ENCODE measurements around the gene FABP1. TPM values are rescaled to one million over a fixed set of nuclear protein-coding genes. Genes with fewer than 3 reads are reported as not detected.

FABP1 gene
- total and polyA plus RNA-seq, 7 donors: 0.52 to 4.5 (median 0.89) TPM; not detected in 2

GRCh38 chr2:88129313-88129959, 1.6 kb upstream of the FABP1 start:
- no peaks in the 10 kb centered on the region for H3K4me1 ChIP-seq
- no peak overlapping the region for H3K4me3 ChIP-seq
- intact Hi-C loops (cut with DNase I): no loop called here
- DNase-seq (no peak), ATAC-seq (no peak)
- no peak for TF ChIP-seq CTCF (IDR thresholded peaks at IDR 0.05)
- 92 to 98% (median 93%) methylated on average over 7 of the region's 7 CpGs for WGBS, 3 donors
- no peaks in the 10 kb centered on the region for H3K27me3 ChIP-seq (ENCODE audit: insufficient read depth in 3 of 3, low read length in 2 of 3)
- H3K9me3 ChIP-seq: no peaks in the 10 kb centered on the region
- no peaks in the 10 kb centered on the region for H3K36me3 ChIP-seq (ENCODE audit: insufficient read depth in 1 of 2, low read depth in 1 of 2)
- H3K27ac ChIP-seq: no peak overlapping the region

DNA sequence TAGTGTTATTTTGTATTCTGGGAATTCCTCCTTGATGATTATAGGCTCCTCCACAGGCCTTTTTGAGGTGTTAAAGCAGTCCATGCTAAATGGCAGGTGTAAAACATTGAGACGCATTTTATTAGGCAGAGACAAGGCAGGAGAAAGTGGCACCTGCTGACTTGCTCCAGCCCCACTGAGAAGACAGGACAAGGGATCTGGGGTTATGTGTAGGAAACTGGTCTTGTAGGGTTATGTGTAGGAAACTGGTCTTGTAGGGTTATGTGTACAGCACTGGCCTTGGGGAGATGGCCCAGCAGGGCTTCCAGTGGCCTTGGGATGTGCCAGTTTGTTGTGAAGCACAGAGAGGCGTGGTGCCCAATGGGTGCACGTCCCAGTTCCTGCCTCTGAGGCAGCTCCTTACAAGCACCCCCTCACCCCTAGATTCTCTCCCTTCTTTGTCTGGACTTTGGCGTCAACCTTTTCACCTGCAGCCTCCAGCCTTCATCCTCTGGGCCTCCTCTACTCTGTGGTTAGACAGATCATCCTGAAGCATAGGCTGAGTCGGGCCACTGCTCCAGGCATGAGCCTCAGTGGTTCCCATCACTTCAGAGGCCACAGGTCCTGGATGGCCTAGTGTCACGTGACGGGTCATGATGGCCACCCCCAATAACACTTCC, 921 bp upstream of the FABP1 start:
- 93 to 99% (median 95%) methylated on average over 7 of the region's 7 CpGs for WGBS, 3 donors

GRCh38 chr2:88127638-88127887, 299 bp downstream of the FABP1 start:
- 57 to 58% (median 58%) methylated on average over 1 of the region's 1 CpG for WGBS, 3 donors
- H3K9me3 ChIP-seq: no peaks in the 10 kb centered on the region
- no peak for TF ChIP-seq CTCF (IDR thresholded peaks at IDR 0.05)
- H3K27me3 ChIP-seq (ENCODE audit: insufficient read depth in 3 of 3, low read length in 2 of 3): no peaks in the 10 kb centered on the region
- intact Hi-C loops (cut with DNase I): no loop called here
- H3K36me3 ChIP-seq (ENCODE audit: insufficient read depth in 1 of 2, low read depth in 1 of 2): no peaks in the 10 kb centered on the region
- no peak overlapping the region for H3K4me3 ChIP-seq
- no peak for DNase-seq
- no peaks in the 10 kb centered on the region for H3K4me1 ChIP-seq
- H3K27ac ChIP-seq: no peak overlapping the region
- ATAC-seq: no peak

More for the DNA sequence above, 921 bp upstream of the FABP1 start:
- DNase-seq (no peak), ATAC-seq (no peak)
- no peak for TF ChIP-seq CTCF (IDR thresholded peaks at IDR 0.05)
- H3K9me3 ChIP-seq: no peaks in the 10 kb centered on the region
- H3K27me3 ChIP-seq (ENCODE audit: insufficient read depth in 3 of 3, low read length in 2 of 3): no peaks in the 10 kb centered on the region
- H3K27ac ChIP-seq: no peak overlapping the region
- intact Hi-C loops (cut with DNase I): no loop called here
- H3K4me3 ChIP-seq: no peak overlapping the region
- no peaks in the 10 kb centered on the region for H3K36me3 ChIP-seq (ENCODE audit: insufficient read depth in 1 of 2, low read depth in 1 of 2)
- no peaks in the 10 kb centered on the region for H3K4me1 ChIP-seq

DNA sequence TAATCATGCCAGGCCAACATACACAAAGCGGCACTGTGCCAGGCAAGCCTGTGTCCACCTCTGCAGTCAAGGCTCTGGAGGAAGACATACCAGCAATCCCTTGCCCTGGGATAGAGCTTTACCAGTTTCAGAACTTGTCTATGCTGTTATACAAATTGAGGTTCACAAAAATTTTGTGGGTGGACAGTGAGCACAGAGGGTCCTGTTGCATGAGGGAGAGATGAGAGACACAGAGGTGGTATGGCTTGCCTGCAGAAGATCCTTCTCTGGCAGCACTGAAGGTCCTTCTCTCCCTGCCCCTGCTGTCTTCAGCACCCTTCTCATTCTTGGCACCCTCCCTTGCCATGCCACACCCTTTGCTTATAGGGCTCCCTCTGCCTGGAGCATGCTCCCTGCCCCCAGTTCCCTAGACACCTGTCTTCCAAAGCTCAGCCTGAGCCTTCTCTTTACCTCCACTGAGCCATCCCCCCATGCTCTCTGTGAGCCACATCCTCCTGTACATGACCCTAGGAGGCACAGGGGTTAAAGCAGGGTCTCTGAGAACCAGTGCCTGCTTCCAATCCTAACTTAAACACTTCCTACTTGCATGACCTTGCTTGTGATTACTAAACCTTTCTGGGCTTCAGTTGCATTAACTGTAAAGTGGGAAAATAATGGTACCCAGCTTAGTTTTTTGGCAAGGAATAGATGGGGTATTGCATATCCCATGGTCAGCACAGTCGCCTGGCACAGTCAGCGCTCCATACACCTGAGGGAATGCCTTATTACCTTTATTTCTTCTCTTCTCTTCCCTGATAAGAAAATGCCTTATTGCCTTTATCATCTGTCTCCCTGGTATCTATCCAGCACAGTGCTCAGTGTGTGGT, 857 bp downstream of the FABP1 start:
- H3K27ac ChIP-seq: no peak overlapping the region
- TF ChIP-seq CTCF (IDR thresholded peaks at IDR 0.05): no peak
- H3K4me1 ChIP-seq: no peaks in the 10 kb centered on the region
- 90 to 93% (median 91%) methylated on average over 3 of the region's 3 CpGs for WGBS, 3 donors
- H3K4me3 ChIP-seq: no peak overlapping the region
- no peaks in the 10 kb centered on the region for H3K9me3 ChIP-seq
- no peak for ATAC-seq
- no peaks in the 10 kb centered on the region for H3K27me3 ChIP-seq (ENCODE audit: insufficient read depth in 3 of 3, low read length in 2 of 3)
- no peak for DNase-seq
- intact Hi-C loops (cut with DNase I): no loop called here
- no peaks in the 10 kb centered on the region for H3K36me3 ChIP-seq (ENCODE audit: insufficient read depth in 1 of 2, low read depth in 1 of 2)
